ENCODE measurements around the gene MVB12B. TPM values are rescaled to one million over a fixed set of nuclear protein-coding genes. Genes with fewer than 3 reads are reported as not detected.

Gene MVB12B
- total RNA-seq, 1 donor from 2014 or later: 12.8 TPM

GRCh38 chr9:126508928-126509327, 182.3 kb downstream of the MVB12B start:
- Histone ChIP-seq H3K4me1 (ENCODE audit: insufficient read depth, low read length) (no peaks in the 10 kb centered on the region), H3K79me2 (ENCODE audit: insufficient read depth, low read length) (no peaks in the 10 kb centered on the region), H4K20me1 (ENCODE audit: insufficient read depth, low read length) (no peaks in the 10 kb centered on the region), H3K4me3 (ENCODE audit: insufficient read depth, low read depth, low read length) (no peak overlapping the region), H3K9me3 (ENCODE audit: insufficient read depth, low read depth, low read length) (no peaks in the 10 kb centered on the region), H3K9ac (ENCODE audit: low read length) (no peak overlapping the region), H3K27me3 (ENCODE audit: insufficient read depth, low read length) (peaks cover 10% of the 10 kb centered on the region), H3K36me3 (ENCODE audit: insufficient read depth, low read length) (no peaks in the 10 kb centered on the region), H3K27ac (ENCODE audit: low read depth, low read length) (no peak overlapping the region), H3K4me2 (ENCODE audit: low read length) (no peak overlapping the region), H2AFZ (ENCODE audit: low read depth, low read length) (no peak overlapping the region)
- no peak overlapping the region for H3K27ac Mint-ChIP-seq (ENCODE audit: unreplicated experiment)
- no peak for FAIRE-seq
- DNase-seq (ENCODE audit: low read depth): no peak
- H3K36me3 Mint-ChIP-seq (ENCODE audit: low read depth, unreplicated experiment): peaks cover 2% of the 10 kb centered on the region
- H3K4me3 Mint-ChIP-seq (ENCODE audit: unreplicated experiment): no peak overlapping the region
- TF ChIP-seq CTCF (IDR thresholded peaks at IDR 0.05; ENCODE audit: insufficient read depth, low read depth, low read length) (no peak), EZH2 (IDR thresholded peaks at IDR 0.05; ENCODE audit: insufficient read depth, low read length) (no peak)
- H3K4me1 Mint-ChIP-seq (ENCODE audit: low read depth, unreplicated experiment): no peaks in the 10 kb centered on the region
- no peaks in the 10 kb centered on the region for H3K9me3 Mint-ChIP-seq (ENCODE audit: unreplicated experiment)
- peaks cover 40% of the 10 kb centered on the region for H3K27me3 Mint-ChIP-seq (ENCODE audit: low read depth, unreplicated experiment)

- no peak overlapping the region for H3K4me2 ChIP-seq (ENCODE audit: low read length)
- H3K9me3 ChIP-seq (ENCODE audit: insufficient read depth, low read depth, low read length): no peaks in the 10 kb centered on the region
- H2AFZ ChIP-seq (ENCODE audit: low read depth, low read length): no peak overlapping the region
- H3K27me3 Mint-ChIP-seq (ENCODE audit: low read depth, unreplicated experiment): peaks cover 40% of the 10 kb centered on the region
- TF ChIP-seq CTCF (IDR thresholded peaks at IDR 0.05; ENCODE audit: insufficient read depth, low read depth, low read length) (no peak), EZH2 (IDR thresholded peaks at IDR 0.05; ENCODE audit: insufficient read depth, low read length) (no peak)
- H3K9me3 Mint-ChIP-seq (ENCODE audit: unreplicated experiment): no peaks in the 10 kb centered on the region
- no peaks in the 10 kb centered on the region for H3K79me2 ChIP-seq (ENCODE audit: insufficient read depth, low read length)
- peaks cover 2% of the 10 kb centered on the region for H3K36me3 Mint-ChIP-seq (ENCODE audit: low read depth, unreplicated experiment)
- no peak for DNase-seq (ENCODE audit: low read depth)
- FAIRE-seq: no peak
- no peak overlapping the region for H3K27ac ChIP-seq (ENCODE audit: low read depth, low read length)
- H3K4me3 Mint-ChIP-seq (ENCODE audit: unreplicated experiment): no peak overlapping the region
- H3K4me1 Mint-ChIP-seq (ENCODE audit: low read depth, unreplicated experiment): no peaks in the 10 kb centered on the region
- H3K27me3 ChIP-seq (ENCODE audit: insufficient read depth, low read length): peaks cover 10% of the 10 kb centered on the region
- no peaks in the 10 kb centered on the region for H3K4me1 ChIP-seq (ENCODE audit: insufficient read depth, low read length)
- H4K20me1 ChIP-seq (ENCODE audit: insufficient read depth, low read length): no peaks in the 10 kb centered on the region
- H3K36me3 ChIP-seq (ENCODE audit: insufficient read depth, low read length): no peaks in the 10 kb centered on the region
- no peak overlapping the region for H3K4me3 ChIP-seq (ENCODE audit: insufficient read depth, low read depth, low read length)
- H3K9ac ChIP-seq (ENCODE audit: low read length): no peak overlapping the region
- no peak overlapping the region for H3K27ac Mint-ChIP-seq (ENCODE audit: unreplicated experiment)
Measured at GRCh38 chr9:126509718-126510117, 183.1 kb downstream of the MVB12B start.

GRCh38 chr9:126510564-126510963, 183.9 kb downstream of the MVB12B start:
- Histone ChIP-seq H3K36me3 (ENCODE audit: insufficient read depth, low read length) (no peaks in the 10 kb centered on the region), H3K4me3 (ENCODE audit: insufficient read depth, low read depth, low read length) (no peak overlapping the region), H3K27ac (ENCODE audit: low read depth, low read length) (no peak overlapping the region), H3K9me3 (ENCODE audit: insufficient read depth, low read depth, low read length) (no peaks in the 10 kb centered on the region), H2AFZ (ENCODE audit: low read depth, low read length) (no peak overlapping the region), H3K9ac (ENCODE audit: low read length) (no peak overlapping the region), H4K20me1 (ENCODE audit: insufficient read depth, low read length) (no peaks in the 10 kb centered on the region), H3K27me3 (ENCODE audit: insufficient read depth, low read length) (peaks cover 11% of the 10 kb centered on the region), H3K4me2 (ENCODE audit: low read length) (no peak overlapping the region), H3K79me2 (ENCODE audit: insufficient read depth, low read length) (no peaks in the 10 kb centered on the region), H3K4me1 (ENCODE audit: insufficient read depth, low read length) (no peaks in the 10 kb centered on the region)
- DNase-seq (ENCODE audit: low read depth) (no peak), FAIRE-seq (no peak)
- Mint-ChIP-seq H3K4me1 (ENCODE audit: low read depth, unreplicated experiment) (no peaks in the 10 kb centered on the region), H3K4me3 (ENCODE audit: unreplicated experiment) (no peak overlapping the region), H3K9me3 (ENCODE audit: unreplicated experiment) (no peaks in the 10 kb centered on the region), H3K27ac (ENCODE audit: unreplicated experiment) (no peak overlapping the region), H3K36me3 (ENCODE audit: low read depth, unreplicated experiment) (peaks cover 2% of the 10 kb centered on the region), H3K27me3 (ENCODE audit: low read depth, unreplicated experiment) (peaks cover 41% of the 10 kb centered on the region)
- TF ChIP-seq EZH2 (IDR thresholded peaks at IDR 0.05; ENCODE audit: insufficient read depth, low read length): no peak
- no peak for TF ChIP-seq CTCF (IDR thresholded peaks at IDR 0.05; ENCODE audit: insufficient read depth, low read depth, low read length)

Data from astrocyte (in vitro differentiated cells and primary cell).